ENCODE data around the gene BRME1.
"Not testable (repeated sequence)": the region's sequence is repeated elsewhere in the genome, so short reads cannot be mapped to it uniquely, and the experiment has no call there.

BRME1 gene

GRCh38 chr19:13934785-13935109 is 28.8 kb upstream of the BRME1 start:
- DNase-seq (ENCODE audit: low spot score in 2 of 2) = no peak
- Histone ChIP-seq H3K4me3 (no peak overlapping the region), H3K4me1 (no peaks in the 10 kb centered on the region), H3K36me3 (replicated peaks) (no peaks in the 10 kb centered on the region; the same call in 1 of the 2 replicates), H3K27me3 (ENCODE audit: low read depth) (no peaks in the 10 kb centered on the region), H3K9me3 (no peaks in the 10 kb centered on the region)
- in situ Hi-C loops (cut with MboI; ENCODE audit: low sequenced_read_pairs) = no loop called here

GRCh38 chr19:13932911-13933393 is 27.0 kb upstream of the BRME1 start:
- peaks cover 3% of the 10 kb centered on the region; the same call in 1 of the 2 replicates for H3K36me3 ChIP-seq (replicated peaks)
- no peak for DNase-seq (ENCODE audit: low spot score in 2 of 2)

GRCh38 chr19:13932149-13932637 is 26.3 kb upstream of the BRME1 start:
- Histone ChIP-seq H3K4me1 (no peaks in the 10 kb centered on the region), H3K36me3 (replicated peaks) (peaks cover 6% of the 10 kb centered on the region; the same call in 1 of the 2 replicates), H3K27me3 (ENCODE audit: low read depth) (no peaks in the 10 kb centered on the region), H3K9me3 (no peaks in the 10 kb centered on the region), H3K4me3 (no peak overlapping the region)
- no peak for DNase-seq (ENCODE audit: low spot score in 2 of 2)
- in situ Hi-C loops (cut with MboI; ENCODE audit: low sequenced_read_pairs) = no loop called here

More at GRCh38 chr19:13932911-13933393, 27.0 kb upstream of the BRME1 start:
- Histone ChIP-seq H3K9me3 (no peaks in the 10 kb centered on the region), H3K4me1 (no peaks in the 10 kb centered on the region), H3K4me3 (no peak overlapping the region), H3K27me3 (ENCODE audit: low read depth) (no peaks in the 10 kb centered on the region)
- in situ Hi-C loops (cut with MboI; ENCODE audit: low sequenced_read_pairs) = no loop called here

- no peak for DNase-seq (ENCODE audit: low spot score in 2 of 2)
- Histone ChIP-seq H3K9me3 (no peaks in the 10 kb centered on the region), H3K27me3 (ENCODE audit: low read depth) (no peaks in the 10 kb centered on the region), H3K4me1 (no peaks in the 10 kb centered on the region), H3K36me3 (replicated peaks) (peaks cover 11% of the 10 kb centered on the region), H3K4me3 (no peak overlapping the region)
- in situ Hi-C loops (cut with MboI; ENCODE audit: low sequenced_read_pairs) = no loop called here
Measured at GRCh38 chr19:13931391-13932148, 25.7 kb upstream of the BRME1 start.

GRCh38 chr19:13930402-13930801 is 24.5 kb upstream of the BRME1 start:
- DNase-seq (ENCODE audit: low spot score in 2 of 2) = no peak
- Histone ChIP-seq H3K4me1 (no peaks in the 10 kb centered on the region), H3K4me3 (no peak overlapping the region), H3K9me3 (no peaks in the 10 kb centered on the region), H3K27me3 (ENCODE audit: low read depth) (no peaks in the 10 kb centered on the region), H3K36me3 (replicated peaks) (peaks cover 18% of the 10 kb centered on the region)
- in situ Hi-C loops (cut with MboI; ENCODE audit: low sequenced_read_pairs) = no loop called here

GRCh38 chr19:13929956-13930355 is 24.0 kb upstream of the BRME1 start:
- Histone ChIP-seq H3K36me3 (replicated peaks) (peaks cover 22% of the 10 kb centered on the region), H3K4me1 (no peaks in the 10 kb centered on the region), H3K9me3 (no peaks in the 10 kb centered on the region), H3K4me3 (no peak overlapping the region), H3K27me3 (ENCODE audit: low read depth) (no peaks in the 10 kb centered on the region)
- in situ Hi-C loops (cut with MboI; ENCODE audit: low sequenced_read_pairs) = no loop called here
- DNase-seq (ENCODE audit: low spot score in 2 of 2) = no peak

- Histone ChIP-seq H3K9me3 (no peaks in the 10 kb centered on the region), H3K27me3 (ENCODE audit: low read depth) (no peaks in the 10 kb centered on the region), H3K36me3 (replicated peaks) (peaks cover 28% of the 10 kb centered on the region), H3K4me3 (no peak overlapping the region), H3K4me1 (no peaks in the 10 kb centered on the region)
- DNase-seq (ENCODE audit: low spot score in 2 of 2) = no peak
- in situ Hi-C loops (cut with MboI; ENCODE audit: low sequenced_read_pairs) = no loop called here
Measured at GRCh38 chr19:13929340-13929739, 23.4 kb upstream of the BRME1 start.

GRCh38 chr19:13926715-13927114 is 20.8 kb upstream of the BRME1 start:
- in situ Hi-C loops (cut with MboI; ENCODE audit: low sequenced_read_pairs) = no loop called here
- Histone ChIP-seq H3K36me3 (replicated peaks) (peaks cover 51% of the 10 kb centered on the region), H3K4me1 (no peaks in the 10 kb centered on the region)

GRCh38 chr19:13926010-13926409 is 20.1 kb upstream of the BRME1 start:
- no peak for DNase-seq (ENCODE audit: low spot score in 2 of 2)
- Histone ChIP-seq H3K9me3 (no peaks in the 10 kb centered on the region), H3K36me3 (replicated peaks) (peaks cover 58% of the 10 kb centered on the region), H3K4me3 (no peak overlapping the region), H3K4me1 (no peaks in the 10 kb centered on the region), H3K27me3 (ENCODE audit: low read depth) (no peaks in the 10 kb centered on the region)
- in situ Hi-C loops (cut with MboI; ENCODE audit: low sequenced_read_pairs) = no loop called here

More at GRCh38 chr19:13926715-13927114, 20.8 kb upstream of the BRME1 start:
- no peaks in the 10 kb centered on the region for H3K27me3 ChIP-seq (ENCODE audit: low read depth)
- no peaks in the 10 kb centered on the region for H3K9me3 ChIP-seq
- no peak overlapping the region for H3K4me3 ChIP-seq
- no peak for DNase-seq (ENCODE audit: low spot score in 2 of 2)

GRCh38 chr19:13923194-13923987 is 17.5 kb upstream of the BRME1 start:
- no peaks in the 10 kb centered on the region for H3K27me3 ChIP-seq (ENCODE audit: low read depth)
- in situ Hi-C loops (cut with MboI; ENCODE audit: low sequenced_read_pairs) = no loop called here
- H3K36me3 ChIP-seq (replicated peaks) = peaks cover 78% of the 10 kb centered on the region
- no peaks in the 10 kb centered on the region for H3K4me1 ChIP-seq
- no peaks in the 10 kb centered on the region for H3K9me3 ChIP-seq
- no peak for DNase-seq (ENCODE audit: low spot score in 2 of 2)
- no peak overlapping the region for H3K4me3 ChIP-seq

GRCh38 chr19:13922118-13922517 is 16.2 kb upstream of the BRME1 start:
- H3K4me1 ChIP-seq; in situ Hi-C loops (cut with MboI; ENCODE audit: low sequenced_read_pairs); H3K27me3 ChIP-seq (ENCODE audit: low read depth); H3K9me3 ChIP-seq; H3K4me3 ChIP-seq; DNase-seq (ENCODE audit: low spot score in 2 of 2): not testable (repeated sequence)
- peaks cover 75% of the 10 kb centered on the region for H3K36me3 ChIP-seq (replicated peaks)

GRCh38 chr19:13920940-13921747 is 15.2 kb upstream of the BRME1 start:
- no peak overlapping the region for H3K4me3 ChIP-seq
- H3K27me3 ChIP-seq (ENCODE audit: low read depth) = no peaks in the 10 kb centered on the region
- no peaks in the 10 kb centered on the region for H3K9me3 ChIP-seq
- H3K36me3 ChIP-seq (replicated peaks) = peaks cover 71% of the 10 kb centered on the region
- peak; percentile 50 to 63 for DNase-seq (ENCODE audit: low spot score in 2 of 2)
- no peaks in the 10 kb centered on the region for H3K4me1 ChIP-seq
- in situ Hi-C loops (cut with MboI; ENCODE audit: low sequenced_read_pairs) = no loop called here

GRCh38 chr19:13920524-13920923 is 14.6 kb upstream of the BRME1 start:
- no peaks in the 10 kb centered on the region for H3K9me3 ChIP-seq
- H3K4me1 ChIP-seq = no peaks in the 10 kb centered on the region
- DNase-seq (ENCODE audit: low spot score in 2 of 2) = no peak
- H3K4me3 ChIP-seq = no peak overlapping the region
- peaks cover 72% of the 10 kb centered on the region for H3K36me3 ChIP-seq (replicated peaks)
- in situ Hi-C loops (cut with MboI; ENCODE audit: low sequenced_read_pairs) = no loop called here
- no peaks in the 10 kb centered on the region for H3K27me3 ChIP-seq (ENCODE audit: low read depth)

Data from HAP-1 (cell line).